HG03442 (cell line): ENCODE results near the gene ADAMTS18.

ENCODE experiments used
- ATAC-seq: cut with Tn5 transposase; IDR thresholded peaks from one replicate; pipeline ENCODE4 v1.9.1; 2021; ENCODE audit warnings: mild to moderate bottlenecking, moderate library complexity; ENCODE audit not compliant: unreplicated experiment

ADAMTS18 gene

DNA sequence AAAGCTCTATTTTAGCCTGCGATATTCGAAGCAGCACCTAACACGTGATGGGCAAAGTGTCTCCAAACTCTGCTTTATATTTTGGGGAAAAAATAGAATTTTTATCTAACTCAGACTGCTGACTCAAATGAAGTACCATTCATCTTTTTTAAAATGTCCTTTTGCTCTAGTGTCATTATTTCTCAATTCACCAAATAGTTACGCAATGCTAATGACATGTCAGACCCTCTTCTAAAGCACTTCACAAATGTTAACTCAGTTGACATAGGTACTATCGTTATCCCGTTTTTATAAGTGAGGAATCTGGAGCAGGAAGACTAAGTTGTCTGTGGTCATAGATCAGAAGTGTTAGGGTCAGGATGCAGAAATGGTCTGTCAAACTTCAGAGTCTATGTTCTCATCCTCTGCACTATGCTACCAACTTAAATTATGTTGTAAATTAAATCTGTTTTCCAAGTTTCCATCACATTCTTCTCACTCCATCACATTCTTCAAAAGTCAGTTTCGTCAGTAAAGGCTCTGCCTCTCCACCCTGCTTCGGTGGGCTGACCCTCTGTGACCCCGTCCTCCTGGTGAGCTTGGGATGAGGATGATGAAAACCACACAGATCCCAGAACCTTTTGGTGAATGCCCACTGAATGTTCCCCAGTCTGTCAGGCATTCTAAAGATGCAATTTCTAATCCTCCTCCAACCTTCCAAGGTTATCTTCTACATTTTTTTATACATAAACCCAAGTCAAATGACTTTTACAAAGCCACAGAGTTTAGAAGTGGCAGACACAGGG, 102.8 kb downstream of the ADAMTS18 start:
- ATAC-seq, result no peak

DNA sequence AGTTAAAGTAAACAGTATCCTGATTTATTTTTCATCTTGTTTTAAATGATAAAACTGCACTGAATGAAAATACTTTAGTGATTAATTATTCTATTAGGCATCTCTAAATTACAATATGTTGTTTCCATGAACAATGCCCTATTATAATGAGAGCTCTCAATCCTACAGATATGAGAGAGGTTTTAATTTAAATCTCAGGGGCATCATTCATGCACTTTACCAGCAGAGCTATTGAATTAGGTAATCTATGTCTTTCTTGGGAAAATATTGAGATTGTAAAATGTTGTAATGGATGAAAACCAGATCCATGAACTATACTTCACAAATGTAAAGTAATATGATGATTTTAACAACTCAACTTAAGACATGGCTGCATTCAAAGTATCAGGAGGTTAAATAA, 103.8 kb downstream of the ADAMTS18 start:
- ATAC-seq, result no peak

DNA sequence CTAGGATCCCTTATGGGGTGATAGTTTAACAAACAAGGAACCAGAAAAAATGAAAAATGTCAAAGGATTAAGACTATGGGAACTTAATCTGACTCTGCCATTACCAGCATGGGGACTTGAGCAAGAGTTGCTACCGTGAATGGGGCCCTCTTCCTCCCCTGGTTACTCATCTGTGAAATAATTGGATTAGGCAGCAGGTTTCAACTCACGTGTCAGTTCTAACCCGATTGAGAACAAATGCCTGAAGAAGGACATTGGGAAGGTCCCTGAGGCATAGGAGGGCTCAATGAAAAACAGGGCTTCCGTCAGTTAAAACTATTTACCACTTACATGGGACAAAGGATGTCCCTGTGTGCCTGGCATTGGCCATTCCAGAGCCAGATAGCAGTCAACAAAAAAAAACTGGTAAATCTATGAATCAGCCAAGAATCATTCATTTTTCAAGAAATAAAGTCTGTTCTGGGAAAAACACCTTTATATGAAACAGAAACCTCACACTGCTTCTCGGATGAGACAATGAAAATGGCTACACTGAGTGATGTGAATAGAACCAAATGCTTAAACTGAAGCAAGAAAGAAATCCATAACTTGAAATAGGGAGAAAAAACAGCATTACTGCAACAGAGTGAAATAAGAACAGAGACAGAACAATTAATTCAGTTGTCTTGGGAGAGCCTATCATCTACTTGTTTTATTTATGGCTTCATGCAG, 104.3 kb downstream of the ADAMTS18 start:
- ATAC-seq, result no peak

DNA sequence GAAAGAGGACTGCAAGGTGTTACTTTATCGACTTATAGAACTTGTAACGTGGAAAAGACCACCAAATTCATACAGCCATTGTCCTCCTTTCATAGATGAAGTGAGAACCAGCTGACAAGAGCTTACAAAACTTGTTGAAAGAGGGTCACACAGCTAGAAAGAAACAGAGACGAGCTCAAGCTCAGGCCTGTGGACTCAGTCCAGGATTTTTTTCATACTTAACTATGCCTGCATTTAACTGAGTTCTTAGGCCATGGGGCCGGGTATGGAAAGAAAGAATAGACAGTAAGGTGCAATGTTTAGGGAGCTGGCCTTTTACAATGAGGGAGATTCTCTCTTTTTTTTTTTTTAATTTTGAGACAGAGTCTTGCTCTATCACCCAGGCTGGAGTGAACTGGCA, 106.1 kb downstream of the ADAMTS18 start:
- no peak for ATAC-seq

- no peak for ATAC-seq
These were observed 106.6 kb downstream of the ADAMTS18 start for GRCh38 chr16:77328274-77328673.

DNA sequence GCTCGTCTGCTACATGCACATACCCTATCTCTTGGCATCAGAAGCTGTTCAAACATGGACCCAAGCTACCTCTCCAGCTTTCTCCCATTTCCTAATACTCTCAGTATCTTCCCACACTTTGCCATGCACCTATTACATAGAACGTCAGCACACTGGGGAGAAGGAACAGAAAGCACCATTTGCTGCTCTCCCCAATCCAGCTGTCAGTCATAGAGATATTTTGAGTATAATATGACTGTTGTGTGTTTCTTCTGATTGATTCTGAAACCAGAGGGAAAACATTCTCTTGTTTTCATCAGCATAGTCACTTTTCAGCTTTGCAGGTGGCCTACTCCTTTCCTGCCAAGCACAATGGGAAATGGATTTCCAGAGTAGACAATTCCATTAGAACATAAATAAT, 107.1 kb downstream of the ADAMTS18 start:
- peak; percentile 54 for ATAC-seq

DNA sequence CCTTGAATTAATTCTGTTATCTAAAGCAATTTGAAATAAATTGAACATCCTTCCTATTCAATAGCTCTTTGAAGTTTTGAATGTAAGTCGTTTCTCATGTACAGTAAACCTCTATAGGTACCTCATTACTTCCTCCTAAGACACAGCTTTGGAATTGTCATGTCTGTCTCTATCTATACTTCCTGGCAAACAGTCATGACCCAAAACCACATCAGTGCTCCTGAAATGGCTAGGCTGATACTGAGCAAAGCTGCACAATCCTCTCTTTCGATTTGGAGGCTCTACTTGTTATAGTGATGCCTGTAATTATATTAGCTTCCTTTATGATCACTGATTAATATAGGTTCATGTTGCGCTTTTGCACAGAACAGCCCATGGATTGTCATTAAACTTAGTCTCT, 110.1 kb downstream of the ADAMTS18 start:
- ATAC-seq, result no peak

GRCh38 chr16:77323695-77324094, 111.1 kb downstream of the ADAMTS18 start:
- no peak for ATAC-seq

DNA sequence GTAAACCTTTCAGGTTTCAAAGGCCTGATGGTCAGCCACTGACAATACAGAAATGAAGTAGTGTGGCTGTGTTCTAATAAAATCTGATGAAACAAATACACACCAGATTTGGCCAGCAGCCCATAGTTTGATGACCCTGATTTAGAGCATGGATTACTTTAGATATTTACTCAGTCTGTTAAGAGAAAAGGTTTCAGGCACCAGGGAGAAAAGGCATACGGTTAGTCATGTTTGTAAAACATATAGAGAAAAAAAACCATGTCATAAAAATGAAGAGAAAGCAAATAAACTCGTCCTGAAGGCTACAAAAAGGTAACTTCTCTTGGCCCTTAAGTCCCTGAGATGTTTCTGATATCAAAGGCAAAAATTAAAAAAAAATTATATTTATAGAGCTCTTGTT, 112.1 kb downstream of the ADAMTS18 start:
- no peak for ATAC-seq

GRCh38 chr16:77317059-77317458, 117.8 kb downstream of the ADAMTS18 start:
- no peak for ATAC-seq

- ATAC-seq, result no peak
These were observed 124.0 kb downstream of the ADAMTS18 start for GRCh38 chr16:77310877-77311276.

GRCh38 chr16:77308163-77308561, 126.7 kb downstream of the ADAMTS18 start:
- ATAC-seq, result no peak

DNA sequence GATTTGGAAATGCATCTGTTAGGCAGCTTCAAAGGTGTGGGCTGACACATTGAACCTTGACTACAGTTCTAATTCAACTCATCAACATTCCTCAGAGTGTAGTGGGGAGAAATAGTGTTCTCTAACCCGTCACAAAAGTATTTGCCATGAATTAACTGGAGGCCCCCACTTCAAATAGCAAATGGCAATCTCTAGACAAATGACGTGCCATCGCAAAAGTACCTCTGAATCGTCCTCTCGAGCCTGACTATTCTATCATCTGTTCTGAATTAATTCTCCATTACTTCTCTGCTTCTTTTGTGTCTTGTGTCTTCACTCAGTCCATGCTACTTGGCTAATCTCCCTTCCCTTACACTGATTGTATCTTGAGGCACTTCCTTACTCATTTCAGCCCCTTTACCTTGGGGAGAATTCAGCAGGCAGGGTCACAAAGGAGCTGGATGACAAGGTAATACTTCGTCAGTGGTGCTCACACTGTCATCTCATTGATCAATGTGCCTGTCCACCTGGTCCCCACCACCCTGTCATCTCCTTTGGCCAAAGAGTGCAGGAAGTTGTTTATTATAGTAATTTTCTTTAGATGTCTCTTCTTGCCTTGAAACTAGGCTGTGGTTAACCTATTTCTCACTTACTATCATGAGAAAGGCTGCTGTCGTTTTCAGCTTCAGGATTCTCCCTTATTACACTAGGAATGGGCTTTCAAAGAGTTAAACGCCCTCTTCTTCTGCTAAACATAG, 127.2 kb downstream of the ADAMTS18 start:
- no peak for ATAC-seq

DNA sequence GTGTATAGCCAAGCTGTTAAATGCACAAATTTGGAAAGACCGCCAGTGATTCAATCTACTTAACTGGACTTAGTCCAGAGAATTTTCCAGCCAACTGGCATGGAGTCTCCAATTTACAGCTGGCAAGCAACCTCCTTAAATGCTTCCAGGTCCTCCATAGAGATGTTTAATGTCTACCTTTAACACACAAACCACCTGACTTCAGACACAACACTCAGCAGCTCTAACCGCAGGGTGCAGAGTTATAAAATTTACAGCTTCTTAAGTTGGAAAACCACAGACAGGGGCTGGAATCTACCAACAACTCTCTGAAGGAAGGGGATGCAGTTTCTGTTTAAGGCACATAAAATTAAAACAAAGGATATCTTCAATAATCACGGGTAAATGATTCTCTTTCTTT, 128.8 kb downstream of the ADAMTS18 start:
- ATAC-seq, result no peak

GRCh38 chr16:77304877-77305276, 130.0 kb downstream of the ADAMTS18 start:
- ATAC-seq, result no peak

DNA sequence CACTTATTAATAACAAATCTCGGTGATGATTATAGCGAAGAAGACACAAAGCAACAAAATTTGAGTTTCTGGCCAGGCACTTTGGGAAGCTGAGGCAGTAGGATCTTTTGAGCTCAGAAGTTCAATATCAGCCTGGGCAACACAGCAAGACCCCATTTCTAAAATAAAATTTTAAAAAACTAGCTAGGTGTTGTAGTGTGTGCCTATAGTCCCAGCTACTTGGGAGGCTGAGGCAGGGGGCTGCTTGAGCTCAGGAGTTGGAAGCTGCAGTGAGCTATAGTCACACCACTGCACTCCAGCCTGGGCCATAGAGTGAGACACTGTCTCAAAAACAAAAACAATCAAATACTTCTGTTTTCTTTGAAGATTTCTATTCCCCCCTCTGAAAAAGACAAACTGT, 130.7 kb downstream of the ADAMTS18 start:
- ATAC-seq, result no peak

- ATAC-seq, result no peak
These were observed 132.2 kb downstream of the ADAMTS18 start for GRCh38 chr16:77302674-77303073.

- no peak for ATAC-seq
These were observed 132.6 kb downstream of the ADAMTS18 start for GRCh38 chr16:77302249-77302648.

DNA sequence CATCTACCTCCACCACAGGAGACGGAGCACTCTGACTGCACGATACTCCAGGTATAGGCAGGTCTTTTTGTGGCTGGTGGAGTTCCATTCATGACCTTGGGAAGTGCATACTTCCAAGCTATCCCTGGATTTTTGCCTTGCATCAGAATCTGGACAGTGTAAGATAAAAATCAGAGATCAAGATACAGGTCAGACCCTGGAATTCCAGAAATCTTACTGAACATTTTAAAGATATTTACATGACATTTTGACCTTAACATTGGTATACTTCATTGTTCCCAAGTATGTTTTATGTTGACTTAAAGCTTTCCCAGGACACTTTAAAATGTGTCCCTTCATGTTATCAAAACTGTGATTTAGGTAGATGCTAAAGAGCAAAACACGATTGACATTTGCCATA, 134.6 kb downstream of the ADAMTS18 start:
- no peak for ATAC-seq

DNA sequence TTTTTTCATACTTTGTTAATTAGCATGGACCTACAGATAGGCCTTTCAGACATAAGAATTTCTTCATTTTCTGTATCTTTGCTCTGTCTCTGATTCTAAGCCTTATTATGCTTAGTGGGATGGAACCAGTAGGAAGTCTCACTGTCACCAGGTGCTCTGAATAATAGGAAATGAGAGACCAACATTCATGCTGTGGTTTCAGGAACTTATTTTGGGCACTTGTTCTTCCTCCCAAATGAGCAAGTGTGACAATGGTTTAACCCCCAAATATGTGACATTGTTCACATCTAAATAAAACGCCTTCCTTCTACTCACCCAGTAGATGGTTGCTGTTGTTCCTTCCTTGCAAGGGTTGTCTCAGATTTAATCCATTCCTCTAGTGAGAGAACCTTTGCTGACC, 135.4 kb downstream of the ADAMTS18 start:
- ATAC-seq, result peak; percentile 67

DNA sequence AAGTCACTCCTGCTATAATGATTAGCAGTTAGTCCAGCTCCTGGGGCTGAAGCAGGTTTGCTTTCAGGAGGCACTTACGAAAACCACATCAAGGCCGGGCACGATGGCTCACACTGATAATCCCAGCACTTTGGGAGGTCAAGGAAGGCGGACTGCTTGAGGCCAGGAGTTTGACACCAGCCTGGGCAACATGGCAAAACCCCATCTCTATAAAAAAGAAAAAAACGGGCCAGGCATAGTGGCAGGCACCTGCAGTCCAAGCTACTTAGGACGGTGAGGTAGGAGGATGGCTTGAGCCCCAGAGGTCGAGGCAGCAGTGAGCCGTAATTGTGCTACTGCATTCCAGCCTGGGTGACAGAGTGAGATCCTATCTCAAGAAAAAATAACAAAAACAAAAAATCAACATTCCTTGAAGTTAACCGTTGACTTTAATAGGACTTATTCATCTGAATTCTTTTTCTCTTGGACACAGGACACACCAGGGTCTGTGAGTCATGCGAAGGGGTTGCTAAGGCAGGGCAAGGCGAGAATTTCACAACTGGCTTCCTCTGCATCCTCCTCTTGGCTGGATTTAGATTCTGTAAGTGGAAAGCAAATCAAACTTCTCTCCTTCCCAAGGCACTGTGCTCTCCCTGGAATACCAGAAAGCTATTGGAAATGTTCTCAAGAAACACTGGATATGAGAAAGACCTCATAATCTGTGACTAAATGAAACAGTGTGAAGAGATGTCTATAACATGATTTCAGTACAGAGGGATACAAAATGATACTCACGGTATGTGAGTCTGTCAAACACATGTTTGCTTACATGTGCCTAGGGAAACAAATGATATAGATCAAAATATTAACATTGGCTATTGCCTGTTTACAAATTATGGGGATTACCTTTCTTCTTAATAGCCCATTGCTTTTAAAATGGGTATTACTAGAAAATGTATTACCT, 136.1 kb downstream of the ADAMTS18 start:
- ATAC-seq, result no peak
